IMR-90 (cell line): ENCODE results near the gene ERC2. TPM values are rescaled to one million over a fixed set of nuclear protein-coding genes. Genes with fewer than 3 reads are reported as not detected.

Experiments
- ATAC-seq: fragments of 200-7000 bp; cut with Tn5 transposase; 2 replicates; pipeline ENCODE4 v1.9.1; 2020; ENCODE audit warnings: low read depth, mild to moderate bottlenecking, moderate library complexity
- BruUV-seq: library from RNA; stranded (reverse); fragments of 400-500 nt; replicated peaks from 2 replicates; lab custom pipeline; 2021; lab: Mats Ljungman, UMichigan
- CTCF ChIA-PET: fragments of 300-600 bp; formaldehyde crosslinking; extraction: SDS; loops from one replicate; lab custom pipeline; 2021; ENCODE audit warnings: antibody characterized with exemption; lab: Yijun Ruan, JAX
- POLR2A ChIA-PET: fragments of 300-600 bp; sonication (Branson Sonifier 250); formaldehyde crosslinking; loops from one replicate; lab custom pipeline; 2022; ENCODE audit warnings: antibody characterized with exemption; ENCODE audit not compliant: unreplicated experiment; lab: Charles Lee
- DNase-seq: peaks from one replicate; pipeline ENCODE4 v3.0.0; 2013
- H2AFZ ChIP-seq: replicated peaks from 2 replicates; pipeline ENCODE3; 2013; ENCODE audit warnings: low read length, mild to moderate bottlenecking; ENCODE audit not compliant: poor library complexity
- H2AK5ac ChIP-seq: 2 replicates; pipeline ENCODE4 v1.6.1; 2013; ENCODE audit warnings: low read depth, low read length, inconsistent platforms
- H2AK9ac ChIP-seq: replicated peaks from 2 replicates; pipeline ENCODE3; 2013; ENCODE audit warnings: mild to moderate bottlenecking, low read depth, low read length, moderate library complexity; ENCODE audit not compliant: poor library complexity
- H2BK120ac ChIP-seq: 2 replicates; pipeline ENCODE4 v1.6.1; 2013; ENCODE audit warnings: low read depth, low read length, inconsistent platforms
- H2BK15ac ChIP-seq: 3 replicates; pipeline ENCODE4 v1.6.1; 2013; ENCODE audit warnings: low read depth, low read length, inconsistent platforms
- H2BK20ac ChIP-seq: 2 replicates; pipeline ENCODE4 v1.6.1; 2013; ENCODE audit warnings: low read depth, mild to moderate bottlenecking, inconsistent platforms, low read length, moderate library complexity
- H2BK5ac ChIP-seq: 2 replicates; pipeline ENCODE4 v1.6.1; 2013; ENCODE audit warnings: mild to moderate bottlenecking, low read depth, low read length, inconsistent platforms; ENCODE audit not compliant: poor library complexity, severe bottlenecking
- H3K14ac ChIP-seq: replicated peaks from 2 replicates; pipeline ENCODE4 v1.6.1; 2013; ENCODE audit warnings: low read depth, low read length, inconsistent platforms
- H3K18ac ChIP-seq: 2 replicates; pipeline ENCODE4 v1.6.1; 2013; ENCODE audit warnings: low read depth, low read length, control low read depth
- H3K23ac ChIP-seq: 2 replicates; pipeline ENCODE4 v1.6.1; 2013; ENCODE audit warnings: low read depth, low read length, inconsistent platforms
- H3K27ac ChIP-seq: 2 replicates; pipeline ENCODE4 v1.5.1; 2013; ENCODE audit warnings: mild to moderate bottlenecking, control low read depth, low read length; ENCODE audit not compliant: insufficient read depth
- H3K27me3 ChIP-seq: 2 replicates; pipeline ENCODE4 v1.6.1; 2013; ENCODE audit warnings: low read length; ENCODE audit not compliant: control insufficient read depth, insufficient read depth
- H3K36me3 ChIP-seq: 2 replicates; pipeline ENCODE4 v1.6.1; 2013; ENCODE audit warnings: low read length, mixed read lengths; ENCODE audit not compliant: control insufficient read depth, insufficient read depth
- H3K4ac ChIP-seq: 2 replicates; pipeline ENCODE4 v1.6.1; 2013; ENCODE audit warnings: low read depth, low read length, inconsistent platforms
- H3K4me1 ChIP-seq: 2 replicates; pipeline ENCODE4 v1.6.1; 2013; ENCODE audit warnings: low read length, mixed read lengths; ENCODE audit not compliant: control insufficient read depth, insufficient read depth
- H3K4me2 ChIP-seq: 2 replicates; pipeline ENCODE4 v1.6.1; 2013; ENCODE audit warnings: low read depth, mild to moderate bottlenecking, control low read depth, low read length, moderate library complexity
- H3K4me3 ChIP-seq: 2 replicates; pipeline ENCODE4 v1.5.1; 2013; ENCODE audit warnings: low read depth, mild to moderate bottlenecking, control low read depth, low read length, moderate library complexity; ENCODE audit not compliant: insufficient read depth
- H3K56ac ChIP-seq: 2 replicates; pipeline ENCODE4 v1.6.1; 2013; ENCODE audit warnings: low read length, inconsistent platforms; ENCODE audit not compliant: insufficient read depth; ENCODE audit errors: extremely low read depth
- H3K79me1 ChIP-seq, 2 experiments: 2 replicates each; pipeline ENCODE4 v1.6.1; 2013; ENCODE audit warnings: low read length in 2 of 2, inconsistent platforms in 1 of 2, low read depth in 1 of 2
- H3K9ac ChIP-seq: 2 replicates; pipeline ENCODE4 v1.6.1; 2013; ENCODE audit warnings: low read depth, low read length, control low read depth
- H3K9me1 ChIP-seq: 2 replicates; pipeline ENCODE4 v1.6.1; 2013; ENCODE audit warnings: low read length, inconsistent platforms; ENCODE audit not compliant: insufficient read depth
- H3K9me3 ChIP-seq: 2 replicates; pipeline ENCODE4 v1.6.1; 2013; ENCODE audit warnings: low read length; ENCODE audit not compliant: control insufficient read depth, insufficient read depth
- H4K20me1 ChIP-seq: 2 replicates; pipeline ENCODE4 v1.6.1; 2013; ENCODE audit warnings: low read length, inconsistent platforms; ENCODE audit not compliant: insufficient read depth
- H4K5ac ChIP-seq: 2 replicates; pipeline ENCODE4 v1.6.1; 2013; ENCODE audit warnings: mild to moderate bottlenecking, low read depth, low read length, control low read depth
- H4K8ac ChIP-seq, 2 experiments: 2 replicates each; pipeline ENCODE4 v1.6.1; 2013; ENCODE audit warnings: low read depth in 2 of 2, low read length in 2 of 2, control low read depth in 1 of 2, inconsistent platforms in 1 of 2
- H4K91ac ChIP-seq: 2 replicates; pipeline ENCODE4 v1.6.1; 2013; ENCODE audit warnings: low read depth, low read length, inconsistent platforms; ENCODE audit not compliant: insufficient read depth
- RFX5 ChIP-seq: IDR thresholded peaks from 2 replicates; pipeline ENCODE4 v1.8.0; 2012; ENCODE audit warnings: low read depth, mild to moderate bottlenecking, low read length, moderate library complexity
- SMC3 ChIP-seq: fragments of 150-350 bp; IDR thresholded peaks from 2 replicates; pipeline ENCODE4 v1.6.1; 2016; ENCODE audit warnings: low read depth, mild to moderate bottlenecking, antibody characterized with exemption, low read length, moderate library complexity
- WGBS, 2 experiments: methylation state at CpG; one replicate each; pipeline versions ENCODE4 v1.1.5 to v1.1.7; 2013; ENCODE audit warnings: missing lambda C conversion rate in 2 of 2; ENCODE audit not compliant: insufficient read length in 1 of 2; ENCODE audit errors: extremely low coverage in 2 of 2; 5-methylcytosine and 5-hydroxymethylcytosine counted together
- dilution Hi-C: fragments of 300-500 bp; cut with HindIII; formaldehyde crosslinking; loops from one replicate; pipeline ENCODE4 v1.14.3; 2018; ENCODE audit warnings: low sequenced_read_pairs; ENCODE audit not compliant: unreplicated experiment
- in situ Hi-C: fragments of 300-500 bp; cut with MboI; formaldehyde crosslinking; loops from 3 replicates; pipeline ENCODE4 v1.14.3; 2019; ENCODE audit warnings: low sequenced_read_pairs, inconsistent platforms, mixed read lengths
- intact Hi-C: fragments of 100-400 bp; cut with micrococcal nuclease; formaldehyde crosslinking; loops from 2 replicates; pipeline ENCODE4 v1.10.0; 2022
- polyA plus RNA-seq, 3 experiments: library from polyadenylated mRNA; depleted of rRNA; stranded (reverse); fragments of >200 nt; gene quantifications; 2 replicates each; pipeline ENCODE4 v1.2.3, GENCODE V29; 2012; ENCODE audit warnings: low replicate concordance in 1 of 3
- total RNA-seq: library from RNA; depleted of rRNA; stranded (reverse); fragments of >200 nt; gene quantifications from 2 replicates; pipeline ENCODE4 v1.2.3, GENCODE V29; 2012

The ERC2 gene
- total and polyA plus RNA-seq, 2 of the 4 experiments (the other 2 are of a cell fraction) = 0.17 to 0.18 TPM

GRCh38 chr3:56406826-56407515 is 61.3 kb downstream of the ERC2 start:
- no peaks in the 10 kb centered on the region for H3K9me3 ChIP-seq
- no peak overlapping the region for H2AK5ac ChIP-seq
- WGBS, 2 experiments = no CpG with 5 or more reads among the region's 4 CpGs
- no peak overlapping the region for H2AFZ ChIP-seq
- H2BK15ac ChIP-seq = no peak overlapping the region
- dilution Hi-C loops (no loop called here), in situ Hi-C loops (no loop called here), intact Hi-C loops (no loop called here)
- H3K4me3 ChIP-seq = no peak overlapping the region
- no peak overlapping the region for H4K8ac ChIP-seq
- ChIA-PET CTCF (no interaction called here), POLR2A (no interaction called here)
- H4K91ac ChIP-seq = no peak overlapping the region
- H3K56ac ChIP-seq = no peak overlapping the region
- no peak overlapping the region for H2BK20ac ChIP-seq
- H3K23ac ChIP-seq = no peak overlapping the region
- H3K27me3 ChIP-seq = no peaks in the 10 kb centered on the region
- no peak for ATAC-seq
- H4K5ac ChIP-seq = no peak overlapping the region
- no peak overlapping the region for H2BK5ac ChIP-seq
- no peak overlapping the region for H3K9ac ChIP-seq
- H2BK120ac ChIP-seq = no peak overlapping the region
- H3K18ac ChIP-seq = no peak overlapping the region
- H3K4me2 ChIP-seq = no peak overlapping the region
- TF ChIP-seq RFX5 = no peak
- TF ChIP-seq SMC3 = no peak
- no peak overlapping the region for H3K27ac ChIP-seq
- H3K79me1 ChIP-seq = no peaks in the 10 kb centered on the region
- H3K36me3 ChIP-seq = no peaks in the 10 kb centered on the region
- BruUV-seq = no TSS peak
- no peak overlapping the region for H3K14ac ChIP-seq
- H3K4ac ChIP-seq = no peak overlapping the region
- H2AK9ac ChIP-seq = no peak overlapping the region
- H4K20me1 ChIP-seq = no peaks in the 10 kb centered on the region
- H3K4me1 ChIP-seq = no peaks in the 10 kb centered on the region
- DNase-seq = no peak
- no peaks in the 10 kb centered on the region for H3K9me1 ChIP-seq
